Loucy (cell line): Measurements from ENCODE around the gene LGALS9B.
"Not testable (repeated sequence)": the region's sequence is repeated elsewhere in the genome, so short reads cannot be mapped to it uniquely, and the experiment has no call there.

Source experiments
- CTCF ChIP-seq: fragments of 200-600 bp; sonication (generic); conservative IDR thresholded peaks from 2 replicates; pipeline ENCODE4 v1.5.1; 2014; ENCODE audit warnings: mild to moderate bottlenecking, antibody characterized with exemption, low read length
- EZH2phosphoT487 ChIP-seq: fragments of 200-600 bp; IDR thresholded peaks from 2 replicates; pipeline ENCODE4 v1.6.1; 2018; ENCODE audit warnings: antibody characterized with exemption, mild to moderate bottlenecking, moderate library complexity, borderline replicate concordance

GRCh38 chr17:20513539-20513938, 46.2 kb upstream of the LGALS9B start:
- TF ChIP-seq CTCF, EZH2phosphoT487: not testable (repeated sequence)
